PC-3 (cell line): ENCODE results near the gene NUP62. TPM values are rescaled to one million over a fixed set of nuclear protein-coding genes. Genes with fewer than 3 reads are reported as not detected.

Experiments used
- ATAC-seq: fragments of 200-7000 bp; cut with Tn5 transposase; 2 replicates; pipeline ENCODE4 v1.9.1; 2020; ENCODE audit warnings: mild to moderate bottlenecking, moderate library complexity
- BruUV-seq: library from RNA; stranded (reverse); fragments of 400-500 nt; replicated peaks from 2 replicates; lab custom pipeline; 2021; lab: Mats Ljungman, UMichigan
- CTCF ChIA-PET: fragments of 300-600 bp; sonication (Branson Sonifier 250); formaldehyde crosslinking; loops from one replicate; lab custom pipeline; 2022; ENCODE audit warnings: antibody characterized with exemption; lab: Charles Lee
- POLR2A ChIA-PET: fragments of 300-600 bp; sonication (Branson Sonifier 250); formaldehyde crosslinking; loops from one replicate; lab custom pipeline; 2022; ENCODE audit warnings: antibody characterized with exemption; ENCODE audit not compliant: unreplicated experiment; lab: Charles Lee
- DNase-seq: peaks from one replicate; pipeline ENCODE4 v3.0.0-alpha.2; 2015
- H2AFZ ChIP-seq: fragments of 300-600 bp; sonication (generic); 2 replicates; pipeline ENCODE4 v1.6.0; 2016; ENCODE audit warnings: antibody characterized with exemption, low read length
- H3F3A ChIP-seq: fragments of 300-600 bp; sonication (generic); one replicate; pipeline ENCODE4 v1.6.0; 2017; ENCODE audit warnings: antibody characterized with exemption, low read length, control low read depth, mild to moderate bottlenecking; ENCODE audit not compliant: unreplicated experiment
- H3K27ac ChIP-seq: fragments of 300-600 bp; sonication (generic); 2 replicates; pipeline ENCODE4 v1.5.1; 2016; ENCODE audit warnings: mild to moderate bottlenecking, low read length
- H3K27me3 ChIP-seq: fragments of 300-600 bp; sonication (generic); 2 replicates; pipeline ENCODE4 v1.6.1; 2016; ENCODE audit warnings: low read length, mixed read lengths
- H3K36me3 ChIP-seq: fragments of 300-600 bp; sonication (generic); 2 replicates; pipeline ENCODE4 v1.6.1; 2016; ENCODE audit warnings: low read depth, mixed run types, low read length, mixed read lengths
- H3K4me1 ChIP-seq: fragments of 300-600 bp; sonication (generic); 2 replicates; pipeline ENCODE4 v1.5.1; 2016; ENCODE audit warnings: low read length; ENCODE audit not compliant: insufficient read depth
- H3K4me2 ChIP-seq: fragments of 300-600 bp; sonication (generic); 2 replicates; pipeline ENCODE4 v1.6.0; 2016; ENCODE audit warnings: low read length
- H3K4me3 ChIP-seq: fragments of 300-600 bp; sonication (generic); 2 replicates; pipeline ENCODE4 v1.5.1; 2016; ENCODE audit warnings: mild to moderate bottlenecking, low read length, mixed read lengths
- H3K79me2 ChIP-seq: fragments of 300-600 bp; sonication (generic); 2 replicates; pipeline ENCODE4 v1.6.1; 2017; ENCODE audit warnings: low read length, mixed read lengths
- H3K9ac ChIP-seq: fragments of 300-600 bp; sonication (generic); 2 replicates; pipeline ENCODE4 v1.6.0; 2016; ENCODE audit warnings: mild to moderate bottlenecking, low read length
- H3K9me2 ChIP-seq: fragments of 300-600 bp; sonication (generic); replicated peaks from 2 replicates; pipeline ENCODE4 v1.6.1; 2016; ENCODE audit warnings: mixed run types, low read length, mixed read lengths
- H3K9me3 ChIP-seq: fragments of 300-600 bp; sonication (generic); 2 replicates; pipeline ENCODE4 v1.6.1; 2016; ENCODE audit warnings: low read length, mixed read lengths
- H4K20me1 ChIP-seq: fragments of 300-600 bp; sonication (generic); 2 replicates; pipeline ENCODE4 v1.6.1; 2016; ENCODE audit warnings: low read length, mixed read lengths
- CTCF ChIP-seq: fragments of 300-600 bp; sonication (generic); conservative IDR thresholded peaks from 2 replicates; pipeline ENCODE4 v1.5.1; 2017; ENCODE audit warnings: antibody characterized with exemption, low read depth, mild to moderate bottlenecking, low read length
- EZH2 ChIP-seq: fragments of 300-600 bp; sonication (generic); IDR thresholded peaks from one replicate; pipeline ENCODE4 v1.6.1; 2017; ENCODE audit warnings: antibody characterized with exemption, mild to moderate bottlenecking, low read length; ENCODE audit not compliant: unreplicated experiment
- EZH2phosphoT487 ChIP-seq: fragments of 300-600 bp; sonication (generic); IDR thresholded peaks from 2 replicates; pipeline ENCODE4 v1.6.1; 2018; ENCODE audit warnings: mild to moderate bottlenecking, antibody characterized with exemption, low read length, borderline replicate concordance
- intact Hi-C: fragments of 100-400 bp; cut with micrococcal nuclease; formaldehyde crosslinking; loops from 2 replicates; pipeline ENCODE4 v1.9.0; 2023
- total RNA-seq: library from RNA; depleted of rRNA; stranded (reverse); fragments of >200 nt; gene quantifications from 2 replicates; pipeline ENCODE4 v1.2.3, GENCODE V29; 2014

The NUP62 gene
- total RNA-seq, 1 experiment from 2014 or later: 129 TPM

DNA sequence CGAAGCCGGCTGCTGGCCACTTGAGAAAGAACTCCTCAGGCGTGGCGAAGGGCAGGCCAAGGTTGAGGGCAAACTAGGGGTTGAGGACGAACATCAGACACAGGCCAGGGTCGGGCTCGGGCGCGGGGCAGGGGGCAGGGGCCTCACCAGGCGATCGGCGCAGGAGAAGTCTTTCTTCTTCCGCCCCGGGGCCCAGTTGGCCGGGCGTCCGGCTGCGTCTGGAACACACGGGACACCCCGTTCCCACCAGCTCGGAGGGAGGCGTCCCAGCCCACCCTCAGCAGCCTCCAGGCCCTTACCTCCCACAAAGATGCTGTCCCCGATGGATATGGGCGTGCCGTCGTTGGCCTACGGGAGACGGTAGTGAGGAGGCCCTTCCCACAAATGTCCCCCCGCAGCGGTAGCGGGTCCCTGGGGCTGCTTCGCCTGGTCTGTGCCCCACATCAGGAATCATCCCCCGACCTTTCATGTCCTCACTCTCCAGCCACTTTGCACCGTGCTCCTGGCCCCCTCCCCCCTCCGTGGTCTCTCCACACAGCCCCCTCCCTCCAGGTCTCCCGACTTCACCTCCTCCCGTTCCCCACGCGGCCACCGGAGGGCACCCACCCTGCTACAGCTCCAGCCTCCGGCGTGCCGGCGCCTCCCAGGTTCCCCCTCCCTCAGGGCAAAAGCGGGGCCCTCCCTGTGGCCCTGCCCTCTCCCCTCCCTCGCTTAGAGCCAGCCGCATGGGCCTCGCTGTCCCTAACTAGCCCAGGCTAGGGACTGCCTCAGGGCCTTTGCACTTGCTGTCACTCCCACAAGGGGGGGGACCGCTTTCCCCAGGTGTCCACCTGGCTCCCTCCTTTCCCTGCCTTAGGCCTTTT is 66.7 kb downstream of the NUP62 start:
- Histone ChIP-seq H3K27ac (no peak overlapping the region), H3K9me2 (no peaks in the 10 kb centered on the region), H3K9me3 (no peaks in the 10 kb centered on the region), H3K4me3 (no peak overlapping the region), H3K79me2 (peaks cover 41% of the 10 kb centered on the region), H3K9ac (no peak overlapping the region), H2AFZ (no peak overlapping the region), H3K4me1 (peaks cover 15% of the 10 kb centered on the region), H3K36me3 (peaks cover 51% of the 10 kb centered on the region), H3K4me2 (no peak overlapping the region), H3K27me3 (no peaks in the 10 kb centered on the region), H4K20me1 (peaks cover 17% of the 10 kb centered on the region), H3F3A (peaks cover 5% of the 10 kb centered on the region)
- no peak for DNase-seq
- POLR2A ChIA-PET: no interaction called here
- CTCF ChIA-PET: no interaction called here
- no TSS peak for BruUV-seq
- no peak for ATAC-seq
- intact Hi-C loops: no loop called here
- TF ChIP-seq CTCF (peak; percentile 66), EZH2phosphoT487 (no peak), EZH2 (no peak)

DNA sequence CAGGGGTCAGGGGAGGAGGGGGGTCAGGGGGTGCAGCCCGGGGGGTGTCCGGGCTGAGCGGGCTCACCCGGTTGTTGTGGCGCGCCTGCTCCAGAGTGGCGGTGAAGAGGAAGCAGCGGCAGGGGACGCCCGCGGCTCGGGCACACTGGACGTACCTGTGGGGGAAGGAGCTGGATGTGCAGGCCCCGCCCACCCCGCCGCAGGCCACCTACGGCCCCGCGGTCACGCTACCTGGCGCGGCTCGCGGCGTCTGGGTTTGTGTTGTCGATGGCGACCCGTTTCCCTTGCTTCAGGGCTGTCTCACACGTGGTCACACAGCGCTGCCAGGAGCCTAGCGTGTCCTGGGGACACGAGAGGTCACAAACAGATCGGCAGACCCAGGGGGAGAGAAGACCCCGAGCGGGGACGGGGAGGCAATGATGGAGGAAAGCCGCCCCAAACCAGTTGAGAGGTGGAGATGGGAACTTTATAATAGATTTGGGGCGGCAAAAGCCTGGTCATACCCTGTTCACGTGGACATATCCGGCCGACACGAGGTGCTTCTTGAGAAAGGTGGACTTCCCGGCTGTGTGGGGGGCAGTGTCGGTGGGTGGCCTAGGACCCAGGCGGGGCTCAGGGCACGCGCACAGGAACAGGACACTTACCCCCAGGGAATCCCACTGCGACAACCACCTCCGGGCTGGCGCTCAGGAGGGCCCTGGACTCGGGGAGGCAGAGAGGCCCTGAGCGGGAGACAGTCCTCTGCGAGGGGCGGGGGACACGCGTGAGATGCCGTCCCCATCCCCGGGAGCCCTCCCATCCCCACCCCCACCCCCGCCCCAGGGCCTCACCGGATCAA is 67.5 kb downstream of the NUP62 start:
- Histone ChIP-seq H3K4me2 (no peak overlapping the region), H3K27ac (no peak overlapping the region), H2AFZ (no peak overlapping the region), H3K4me3 (no peak overlapping the region), H4K20me1 (peaks cover 17% of the 10 kb centered on the region), H3K9me2 (no peaks in the 10 kb centered on the region), H3K27me3 (no peaks in the 10 kb centered on the region), H3F3A (peaks cover 5% of the 10 kb centered on the region), H3K4me1 (peaks cover 14% of the 10 kb centered on the region), H3K36me3 (peaks cover 54% of the 10 kb centered on the region), H3K9me3 (no peaks in the 10 kb centered on the region), H3K9ac (no peak overlapping the region), H3K79me2 (peaks cover 39% of the 10 kb centered on the region)
- ChIA-PET POLR2A (no interaction called here), CTCF (no interaction called here)
- BruUV-seq: no TSS peak
- DNase-seq (no peak), ATAC-seq (no peak)
- intact Hi-C loops: no loop called here
- TF ChIP-seq EZH2 (no peak), EZH2phosphoT487 (no peak), CTCF (no peak)
